SK-N-SH (cell line): ENCODE measurements around the gene ZBTB14. TPM values are rescaled to one million over a fixed set of nuclear protein-coding genes. Genes with fewer than 3 reads are reported as not detected.

Experiments
- CTCF ChIA-PET: fragments of 300-600, 350-600 bp; formaldehyde crosslinking; extraction: SDS; loops from one replicate; lab custom pipeline; 2021; lab: Yijun Ruan, JAX
- POLR2A ChIA-PET: fragments of 350-600 bp; sonication (Branson Sonifier 250); formaldehyde crosslinking; extraction: SDS; loops from one replicate; lab custom pipeline; 2020; ENCODE audit warnings: antibody characterized with exemption, inconsistent platforms; lab: Yijun Ruan, JAX
- DNase-seq: peaks from one replicate; pipeline ENCODE4 v3.0.0; 2012
- H2AFZ ChIP-seq: fragments of 200-600 bp; sonication (generic); 2 replicates; pipeline ENCODE4 v1.8.1; 2016; ENCODE audit warnings: antibody characterized with exemption, mild to moderate bottlenecking, low read depth
- H3F3A ChIP-seq: fragments of 200-600 bp; sonication (generic); replicated peaks from 2 replicates; pipeline ENCODE3; 2016; ENCODE audit warnings: antibody characterized with exemption, mild to moderate bottlenecking; ENCODE audit not compliant: insufficient read depth
- H3K27ac ChIP-seq, 2 experiments: fragments of 200-500 bp in 1 of 2; fragments of 200-600 bp in 1 of 2; sonication (Bioruptor generic) in 1 of 2; sonication (generic), shearing (Covaris generic) in 1 of 2; 2 replicates each; pipeline versions ENCODE4 v1.5.1 to v1.6.1; 2014 to 2016; ENCODE audit warnings: low read depth in 2 of 2, inconsistent platforms in 1 of 2, low read length in 1 of 2, mild to moderate bottlenecking in 1 of 2, mixed read lengths in 1 of 2
- H3K27me3 ChIP-seq: fragments of 200-600 bp; sonication (generic), shearing (Covaris generic); 2 replicates; pipeline ENCODE4 v1.6.1; 2016; ENCODE audit warnings: mixed run types; ENCODE audit not compliant: insufficient read depth
- H3K36me3 ChIP-seq, 2 experiments: fragments of 200-500 bp in 1 of 2; fragments of 200-600 bp in 1 of 2; sonication (Bioruptor generic) in 1 of 2; sonication (generic) in 1 of 2; replicated peaks in 1 of 2; 2 replicates each; pipeline versions ENCODE3 to v1.5.1; 2014 to 2016; ENCODE audit warnings: low read length in 1 of 2, mild to moderate bottlenecking in 1 of 2; ENCODE audit not compliant: insufficient read depth in 2 of 2, control insufficient read depth in 1 of 2
- H3K4me1 ChIP-seq, 2 experiments: fragments of 200-500 bp in 1 of 2; fragments of 200-600 bp in 1 of 2; sonication (Bioruptor generic) in 1 of 2; sonication (generic), shearing (Covaris generic) in 1 of 2; 2 replicates each; pipeline versions ENCODE4 v1.5.1 to v1.6.1; 2014 to 2016; ENCODE audit warnings: low read depth in 1 of 2, low read length in 1 of 2, mixed run types in 1 of 2; ENCODE audit not compliant: insufficient read depth in 2 of 2, control insufficient read depth in 1 of 2
- H3K4me2 ChIP-seq: fragments of 200-600 bp; sonication (generic), shearing (Covaris generic); 2 replicates; pipeline ENCODE4 v1.6.1; 2017; ENCODE audit warnings: mixed run types
- H3K4me3 ChIP-seq, 2 experiments: fragments of 200-500 bp in 1 of 2; fragments of 200-600 bp in 1 of 2; sonication (Bioruptor generic) in 1 of 2; sonication (generic), shearing (Covaris generic) in 1 of 2; 2 replicates each; pipeline versions ENCODE4 v1.5.1 to v1.8.1; 2014 to 2016; ENCODE audit warnings: low read depth in 2 of 2, inconsistent platforms in 1 of 2, low read length in 1 of 2, mild to moderate bottlenecking in 1 of 2, mixed read lengths in 1 of 2, moderate library complexity in 1 of 2
- H3K79me2 ChIP-seq: fragments of 200-600 bp; sonication (generic); 2 replicates; pipeline ENCODE4 v1.8.1; 2017; ENCODE audit warnings: mild to moderate bottlenecking; ENCODE audit not compliant: insufficient read depth
- H3K9ac ChIP-seq: fragments of 200-600 bp; sonication (generic); 2 replicates; pipeline ENCODE4 v1.6.1; 2017; ENCODE audit warnings: mixed run types
- H3K9me2 ChIP-seq: fragments of 200-600 bp; sonication (generic); 2 replicates; pipeline ENCODE4 v1.6.1; 2017; ENCODE audit warnings: mixed run types
- H3K9me3 ChIP-seq: fragments of 200-600 bp; sonication (generic); 2 replicates; pipeline ENCODE4 v1.6.1; 2017; ENCODE audit warnings: mixed run types, mild to moderate bottlenecking, moderate library complexity
- H4K20me1 ChIP-seq: fragments of 200-600 bp; sonication (generic); 2 replicates; pipeline ENCODE4 v1.6.1; 2017; ENCODE audit warnings: mild to moderate bottlenecking, mixed run types; ENCODE audit not compliant: insufficient read depth
- EZH2phosphoT487 ChIP-seq: fragments of 200-600 bp; sonication (generic); IDR thresholded peaks from 2 replicates; pipeline ENCODE4 v1.6.1; 2017; ENCODE audit warnings: low read depth, mixed run types, mild to moderate bottlenecking, antibody characterized with exemption, moderate library complexity, borderline replicate concordance
- FOXJ3 ChIP-seq: sonication (generic); formaldehyde crosslinking; IDR thresholded peaks from 2 replicates; pipeline ENCODE4 v1.5.1; 2020; ENCODE audit warnings: mild to moderate bottlenecking, missing genetic modification reagents
- GABPA ChIP-seq: IDR thresholded peaks from 2 replicates; pipeline ENCODE4 v1.4.0; 2012; ENCODE audit warnings: low read depth, mild to moderate bottlenecking
- IRF3 ChIP-seq: fragments of 150-350 bp; IDR thresholded peaks from 2 replicates; pipeline ENCODE4 v1.6.1; 2016; ENCODE audit warnings: mild to moderate bottlenecking, low read depth, low read length
- MAX ChIP-seq: IDR thresholded peaks from 2 replicates; pipeline ENCODE4 v1.4.0; 2012; ENCODE audit warnings: low read depth
- MEF2A ChIP-seq: IDR thresholded peaks from 2 replicates; pipeline ENCODE4 v1.4.0; 2012; ENCODE audit warnings: low read depth, borderline replicate concordance
- NFIC ChIP-seq: IDR thresholded peaks from 2 replicates; pipeline ENCODE4 v1.4.0; 2012; ENCODE audit warnings: borderline replicate concordance
- RAD21 ChIP-seq: IDR thresholded peaks from 2 replicates; pipeline ENCODE4 v1.6.1; 2012; ENCODE audit warnings: mild to moderate bottlenecking, low read length
- RFX5 ChIP-seq: IDR thresholded peaks from 2 replicates; pipeline ENCODE4 v1.6.1; 2012; ENCODE audit warnings: mild to moderate bottlenecking, improper control_type of control experiment, low read length
- TCF12 ChIP-seq: IDR thresholded peaks from 2 replicates; pipeline ENCODE4 v1.4.0; 2012
- USF2 ChIP-seq: fragments of 150-350 bp; IDR thresholded peaks from 2 replicates; pipeline ENCODE4 v1.6.1; 2017; ENCODE audit warnings: antibody characterized with exemption, low read length, low read depth, borderline replicate concordance
- WGBS: methylation state at CpG from one replicate; pipeline ENCODE4 v1.1.6; 2017; ENCODE audit warnings: low lambda C conversion rate; 5-methylcytosine and 5-hydroxymethylcytosine counted together
- polyA plus RNA-seq, 3 experiments: library from polyadenylated mRNA; depleted of rRNA; stranded (reverse); fragments of >200 nt; gene quantifications; 2 replicates each; pipeline ENCODE4 v1.2.3, GENCODE V29; 2012

Gene ZBTB14
- polyA plus RNA-seq, 1 of the 3 experiments (the other 2 are of a cell fraction) = 4.6 TPM

- CTCF ChIA-PET = no interaction called here
- Histone ChIP-seq H3K4me1 (peaks cover 0 to 7% of the 10 kb centered on the region in 2 experiments; a peak in 2 of 4 replicates), H4K20me1 (no peaks in the 10 kb centered on the region), H3K9ac (no peak overlapping the region), H3K36me3 (peaks cover 5 to 15% of the 10 kb centered on the region in 2 experiments), H3K79me2 (no peaks in the 10 kb centered on the region), H2AFZ (no peak overlapping the region), H3K9me2 (no peaks in the 10 kb centered on the region), H3K4me2 (no peak overlapping the region), H3K27ac (no peak overlapping the region), H3K4me3 (no peak overlapping the region), H3K9me3 (no peaks in the 10 kb centered on the region), H3F3A (no peaks in the 10 kb centered on the region), H3K27me3 (no peaks in the 10 kb centered on the region)
- TF ChIP-seq GABPA = no peak
- TF ChIP-seq NFIC = no peak
- no peak for TF ChIP-seq MAX
- TF ChIP-seq IRF3 = no peak
- no peak for TF ChIP-seq FOXJ3
- no peak for TF ChIP-seq USF2
- no peak for TF ChIP-seq TCF12
- no peak for TF ChIP-seq MEF2A
- TF ChIP-seq EZH2phosphoT487 = no peak
- no peak for TF ChIP-seq RFX5
- DNase-seq = peak; percentile 43
- 19% methylated on average over 2 of the region's 2 CpGs for WGBS
- POLR2A ChIA-PET = interaction anchor here (1.0 to 1.6 kb wide), 2 partner anchors 9 to 48 kb away, joined by 4 to 11 read pairs; partner anchors contain the start of gene ZBTB14
These were observed 10.2 kb downstream of the ZBTB14 start for GRCh38 chr18:5285326-5285725.

GRCh38 chr18:5284808-5285207 lies 10.7 kb downstream of the ZBTB14 start:
- ChIA-PET CTCF (no interaction called here), POLR2A (interaction anchor here (1.0 to 1.6 kb wide), 2 partner anchors 10 to 47 kb away, joined by 4 to 11 read pairs; partner anchors contain the start of gene ZBTB14)
- H3F3A ChIP-seq = no peaks in the 10 kb centered on the region
- no peak overlapping the region for H3K9ac ChIP-seq
- TF ChIP-seq RAD21 = no peak
- H3K4me1 ChIP-seq = peaks cover 0 to 7% of the 10 kb centered on the region in 2 experiments; a peak in 2 of 4 replicates
- DNase-seq = no peak
- no peak overlapping the region for H3K4me3 ChIP-seq
- WGBS = 64% methylated on average over 7 of the region's 7 CpGs
- H2AFZ ChIP-seq = no peak overlapping the region
- no peaks in the 10 kb centered on the region for H3K27me3 ChIP-seq
- H3K79me2 ChIP-seq = no peaks in the 10 kb centered on the region
- no peaks in the 10 kb centered on the region for H3K9me2 ChIP-seq
- H3K27ac ChIP-seq = no peak overlapping the region
- no peaks in the 10 kb centered on the region for H3K9me3 ChIP-seq
- H3K4me2 ChIP-seq = no peak overlapping the region
- peaks cover 0 to 10% of the 10 kb centered on the region in 2 experiments for H3K36me3 ChIP-seq
- H4K20me1 ChIP-seq = no peaks in the 10 kb centered on the region
